Measurements from ENCODE around the gene ATPAF2.

DNA sequence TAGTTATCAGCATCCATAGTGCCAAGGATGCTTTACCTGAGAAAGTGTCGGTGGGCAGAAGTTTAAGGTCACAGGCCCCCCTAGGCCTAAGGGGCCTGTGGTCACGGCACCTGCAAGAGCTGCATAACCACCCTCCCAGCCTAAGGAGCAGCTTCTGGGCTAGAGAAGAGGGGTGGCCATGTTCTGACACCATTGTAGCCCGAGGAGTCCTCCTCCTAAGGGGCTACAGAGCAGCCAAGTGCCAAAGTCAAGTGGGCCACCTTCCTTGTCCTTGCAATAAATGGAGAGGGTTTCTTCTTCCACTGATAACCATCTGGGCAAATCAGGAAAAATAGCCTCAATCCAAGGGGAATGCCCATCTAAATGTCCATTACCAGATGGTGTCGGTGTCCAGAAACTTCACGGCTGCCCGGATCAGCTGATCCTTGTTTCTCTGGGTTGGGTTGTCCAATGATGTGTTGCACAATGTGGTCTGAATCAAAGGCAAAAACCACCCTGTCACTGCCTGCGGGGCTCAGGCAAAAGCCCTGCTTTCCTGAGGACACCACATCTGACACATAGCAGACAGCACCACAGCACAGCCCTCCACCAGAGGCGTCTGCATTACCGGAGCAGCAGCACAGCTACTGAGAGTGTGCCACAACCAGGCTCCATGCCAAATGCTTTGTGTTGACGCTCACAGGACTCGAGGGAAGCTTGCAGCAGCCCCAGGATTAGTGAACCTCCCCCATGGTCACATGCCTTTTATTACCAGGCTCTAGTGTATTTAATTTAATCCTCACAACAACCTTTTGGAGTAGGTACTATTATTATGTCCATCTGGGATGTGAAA lies 12.8 kb downstream of the ATPAF2 start:
- TF ChIP-seq GABPA (IDR thresholded peaks at IDR 0.05 in 1 of 2, conservative IDR thresholded peaks at IDR 0.05 in 1 of 2) (no peak), HNF4G (IDR thresholded peaks at IDR 0.05) (no peak), JUND (IDR thresholded peaks at IDR 0.05) (no peak), RAD21 (IDR thresholded peaks at IDR 0.05) (no peak)
- TF ChIP-seq, protein P1, sequence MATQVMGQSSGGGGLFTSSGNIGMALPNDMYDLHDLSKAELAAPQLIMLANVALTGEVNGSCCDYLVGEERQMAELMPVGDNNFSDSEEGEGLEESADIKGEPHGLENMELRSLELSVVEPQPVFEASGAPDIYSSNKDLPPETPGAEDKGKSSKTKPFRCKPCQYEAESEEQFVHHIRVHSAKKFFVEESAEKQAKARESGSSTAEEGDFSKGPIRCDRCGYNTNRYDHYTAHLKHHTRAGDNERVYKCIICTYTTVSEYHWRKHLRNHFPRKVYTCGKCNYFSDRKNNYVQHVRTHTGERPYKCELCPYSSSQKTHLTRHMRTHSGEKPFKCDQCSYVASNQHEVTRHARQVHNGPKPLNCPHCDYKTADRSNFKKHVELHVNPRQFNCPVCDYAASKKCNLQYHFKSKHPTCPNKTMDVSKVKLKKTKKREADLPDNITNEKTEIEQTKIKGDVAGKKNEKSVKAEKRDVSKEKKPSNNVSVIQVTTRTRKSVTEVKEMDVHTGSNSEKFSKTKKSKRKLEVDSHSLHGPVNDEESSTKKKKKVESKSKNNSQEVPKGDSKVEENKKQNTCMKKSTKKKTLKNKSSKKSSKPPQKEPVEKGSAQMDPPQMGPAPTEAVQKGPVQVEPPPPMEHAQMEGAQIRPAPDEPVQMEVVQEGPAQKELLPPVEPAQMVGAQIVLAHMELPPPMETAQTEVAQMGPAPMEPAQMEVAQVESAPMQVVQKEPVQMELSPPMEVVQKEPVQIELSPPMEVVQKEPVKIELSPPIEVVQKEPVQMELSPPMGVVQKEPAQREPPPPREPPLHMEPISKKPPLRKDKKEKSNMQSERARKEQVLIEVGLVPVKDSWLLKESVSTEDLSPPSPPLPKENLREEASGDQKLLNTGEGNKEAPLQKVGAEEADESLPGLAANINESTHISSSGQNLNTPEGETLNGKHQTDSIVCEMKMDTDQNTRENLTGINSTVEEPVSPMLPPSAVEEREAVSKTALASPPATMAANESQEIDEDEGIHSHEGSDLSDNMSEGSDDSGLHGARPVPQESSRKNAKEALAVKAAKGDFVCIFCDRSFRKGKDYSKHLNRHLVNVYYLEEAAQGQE (IDR thresholded peaks at IDR 0.05) = no peak
- TF ChIP-seq, protein P2, sequence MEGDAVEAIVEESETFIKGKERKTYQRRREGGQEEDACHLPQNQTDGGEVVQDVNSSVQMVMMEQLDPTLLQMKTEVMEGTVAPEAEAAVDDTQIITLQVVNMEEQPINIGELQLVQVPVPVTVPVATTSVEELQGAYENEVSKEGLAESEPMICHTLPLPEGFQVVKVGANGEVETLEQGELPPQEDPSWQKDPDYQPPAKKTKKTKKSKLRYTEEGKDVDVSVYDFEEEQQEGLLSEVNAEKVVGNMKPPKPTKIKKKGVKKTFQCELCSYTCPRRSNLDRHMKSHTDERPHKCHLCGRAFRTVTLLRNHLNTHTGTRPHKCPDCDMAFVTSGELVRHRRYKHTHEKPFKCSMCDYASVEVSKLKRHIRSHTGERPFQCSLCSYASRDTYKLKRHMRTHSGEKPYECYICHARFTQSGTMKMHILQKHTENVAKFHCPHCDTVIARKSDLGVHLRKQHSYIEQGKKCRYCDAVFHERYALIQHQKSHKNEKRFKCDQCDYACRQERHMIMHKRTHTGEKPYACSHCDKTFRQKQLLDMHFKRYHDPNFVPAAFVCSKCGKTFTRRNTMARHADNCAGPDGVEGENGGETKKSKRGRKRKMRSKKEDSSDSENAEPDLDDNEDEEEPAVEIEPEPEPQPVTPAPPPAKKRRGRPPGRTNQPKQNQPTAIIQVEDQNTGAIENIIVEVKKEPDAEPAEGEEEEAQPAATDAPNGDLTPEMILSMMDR (IDR thresholded peaks at IDR 0.05; ENCODE audit: low read depth, low read length, missing input control) = no peak
